CD14-positive monocyte (primary cell): ENCODE data around the gene TMEM128. TPM values are rescaled to one million over a fixed set of nuclear protein-coding genes. Genes with fewer than 3 reads are reported as not detected.

Experiments used
- DNase-seq, 3 donors: peaks; one replicate each; pipeline ENCODE4 v3.0.0-alpha.2; 2011 to 2022
- H2AFZ ChIP-seq: 2 replicates; pipeline ENCODE4 v1.6.0; 2012; ENCODE audit warnings: mild to moderate bottlenecking, low read depth, low read length, inconsistent platforms; ENCODE audit not compliant: insufficient read depth, poor library complexity, severe bottlenecking
- H3K27ac ChIP-seq, 2 donors: 1 replicate in 1 of 2; 2 replicates in 1 of 2; pipeline ENCODE4 v1.5.1; 2012 to 2013; ENCODE audit warnings: low read length in 2 of 2, control low read depth in 1 of 2, inconsistent platforms in 1 of 2, low read depth in 1 of 2, mild to moderate bottlenecking in 1 of 2
- H3K27me3 ChIP-seq, 2 donors: one replicate each; pipeline versions ENCODE4 v1.6.0 to v1.6.1; 2011 to 2013; ENCODE audit warnings: low read length in 2 of 2; ENCODE audit not compliant: control insufficient read depth in 2 of 2, insufficient read depth in 2 of 2
- H3K36me3 ChIP-seq, 2 donors: replicated peaks in 1 of 2; 1 replicate in 1 of 2; 2 replicates in 1 of 2; pipeline versions ENCODE4 v1.5.1 to v1.6.1; 2012 to 2013; ENCODE audit warnings: low read length in 2 of 2, control low read depth in 1 of 2, inconsistent platforms in 1 of 2, mild to moderate bottlenecking in 1 of 2; ENCODE audit not compliant: insufficient read depth in 2 of 2, control insufficient read depth in 1 of 2
- H3K4me1 ChIP-seq, 2 donors: 1 replicate in 1 of 2; 2 replicates in 1 of 2; pipeline versions ENCODE4 v1.5.1 to v1.6.1; 2012 to 2013; ENCODE audit warnings: low read length in 2 of 2, control low read depth in 1 of 2, inconsistent platforms in 1 of 2, mild to moderate bottlenecking in 1 of 2, moderate library complexity in 1 of 2; ENCODE audit not compliant: insufficient read depth in 2 of 2, control insufficient read depth in 1 of 2
- H3K4me2 ChIP-seq: replicated peaks from 2 replicates; pipeline ENCODE3; 2012; ENCODE audit warnings: low read length, moderate library complexity, mild to moderate bottlenecking; ENCODE audit not compliant: poor library complexity, severe bottlenecking; ENCODE audit errors: extremely low read depth
- H3K4me3 ChIP-seq, 3 experiments: fragments of 200-600 bp in 1 of 3; sonication (generic) in 1 of 3; replicated peaks in 1 of 3; 1 replicate in 2 of 3; 2 replicates in 1 of 3; pipeline ENCODE4 v1.5.1; 2011 to 2013; ENCODE audit warnings: low read length in 3 of 3, mild to moderate bottlenecking in 3 of 3, control low read depth in 2 of 3, low read depth in 2 of 3, inconsistent platforms in 1 of 3, moderate library complexity in 1 of 3
- H3K79me2 ChIP-seq: 2 replicates; pipeline ENCODE4 v1.6.0; 2012; ENCODE audit warnings: mild to moderate bottlenecking, control low read depth, inconsistent platforms, low read length, moderate library complexity; ENCODE audit not compliant: insufficient read depth
- H3K9ac ChIP-seq: 2 replicates; pipeline ENCODE4 v1.6.0; 2017; ENCODE audit warnings: low read length, mild to moderate bottlenecking; ENCODE audit not compliant: insufficient read depth, poor library complexity, severe bottlenecking
- H3K9me3 ChIP-seq, 2 donors: replicated peaks in 1 of 2; 1 replicate in 1 of 2; 2 replicates in 1 of 2; pipeline versions ENCODE4 v1.5.1 to v1.6.1; 2012 to 2013; ENCODE audit warnings: low read length in 2 of 2, control low read depth in 1 of 2; ENCODE audit not compliant: control insufficient read depth in 1 of 2, insufficient read depth in 1 of 2
- H4K20me1 ChIP-seq: 2 replicates; pipeline ENCODE4 v1.6.0; 2012; ENCODE audit warnings: mild to moderate bottlenecking, low read length, control low read depth, moderate library complexity; ENCODE audit not compliant: insufficient read depth
- H3K27ac Mint-ChIP-seq, 7 donors: one replicate each; pipeline ENCODE4 v1.8.0; 2020; ENCODE audit warnings: mild to moderate bottlenecking in 7 of 7, mixed read lengths in 7 of 7, moderate library complexity in 6 of 7, inconsistent platforms in 2 of 7
- H3K27me3 Mint-ChIP-seq, 3 donors: one replicate each; pipeline ENCODE4 v1.8.0; 2021 to 2022; ENCODE audit warnings: low read depth in 3 of 3, mild to moderate bottlenecking in 3 of 3, mixed read lengths in 3 of 3, moderate library complexity in 3 of 3, inconsistent platforms in 1 of 3
- H3K36me3 Mint-ChIP-seq, 2 donors: one replicate each; pipeline ENCODE4 v1.8.0; 2020; ENCODE audit warnings: mixed read lengths in 2 of 2, inconsistent platforms in 1 of 2, mild to moderate bottlenecking in 1 of 2
- H3K4me1 Mint-ChIP-seq: one replicate; pipeline ENCODE4 v1.8.0; 2020; ENCODE audit warnings: mild to moderate bottlenecking, mixed read lengths
- H3K4me3 Mint-ChIP-seq, 2 donors: one replicate each; pipeline ENCODE4 v1.8.0; 2020; ENCODE audit warnings: mild to moderate bottlenecking in 2 of 2, mixed read lengths in 2 of 2, moderate library complexity in 1 of 2
- H3K9me3 Mint-ChIP-seq, 7 donors: one replicate each; pipeline ENCODE4 v1.8.0; 2020 to 2022; ENCODE audit warnings: mixed read lengths in 7 of 7, mild to moderate bottlenecking in 6 of 7, moderate library complexity in 6 of 7, inconsistent platforms in 2 of 7
- WGBS: methylation state at CpG from one replicate; pipeline ENCODE4 v1.1.5; 2013; ENCODE audit warnings: missing lambda C conversion rate; ENCODE audit not compliant: insufficient coverage; 5-methylcytosine and 5-hydroxymethylcytosine counted together
- intact Hi-C, 2 donors: fragments of 100-400 bp; cut with micrococcal nuclease; formaldehyde crosslinking; loops; one replicate each; pipeline versions ENCODE4 v1.15.0 to v1.15.1; 2023
- polyA plus RNA-seq, 3 donors: library from polyadenylated mRNA; depleted of rRNA in 1 of 3; unstranded in 2 of 3; stranded (reverse) in 1 of 3; fragments of 300-500 nt in 2 of 3; fragments of >200 nt in 1 of 3; fragmentation: Illumina TruSeq in 2 of 3; gene quantifications; 1 replicate in 2 of 3; 2 replicates in 1 of 3; pipeline ENCODE4 v1.2.3, GENCODE V29; 2012 to 2021
- TF ChIP-seq, protein P1 (sequence below): fragments of 200-600 bp; IDR thresholded peaks from one replicate; pipeline ENCODE4 v1.8.0; 2022; ENCODE audit warnings: antibody characterized with exemption, mild to moderate bottlenecking

Gene TMEM128
- polyA plus RNA-seq, 3 donors, result 11.4 to 35.1 (median 29.7) TPM

DNA sequence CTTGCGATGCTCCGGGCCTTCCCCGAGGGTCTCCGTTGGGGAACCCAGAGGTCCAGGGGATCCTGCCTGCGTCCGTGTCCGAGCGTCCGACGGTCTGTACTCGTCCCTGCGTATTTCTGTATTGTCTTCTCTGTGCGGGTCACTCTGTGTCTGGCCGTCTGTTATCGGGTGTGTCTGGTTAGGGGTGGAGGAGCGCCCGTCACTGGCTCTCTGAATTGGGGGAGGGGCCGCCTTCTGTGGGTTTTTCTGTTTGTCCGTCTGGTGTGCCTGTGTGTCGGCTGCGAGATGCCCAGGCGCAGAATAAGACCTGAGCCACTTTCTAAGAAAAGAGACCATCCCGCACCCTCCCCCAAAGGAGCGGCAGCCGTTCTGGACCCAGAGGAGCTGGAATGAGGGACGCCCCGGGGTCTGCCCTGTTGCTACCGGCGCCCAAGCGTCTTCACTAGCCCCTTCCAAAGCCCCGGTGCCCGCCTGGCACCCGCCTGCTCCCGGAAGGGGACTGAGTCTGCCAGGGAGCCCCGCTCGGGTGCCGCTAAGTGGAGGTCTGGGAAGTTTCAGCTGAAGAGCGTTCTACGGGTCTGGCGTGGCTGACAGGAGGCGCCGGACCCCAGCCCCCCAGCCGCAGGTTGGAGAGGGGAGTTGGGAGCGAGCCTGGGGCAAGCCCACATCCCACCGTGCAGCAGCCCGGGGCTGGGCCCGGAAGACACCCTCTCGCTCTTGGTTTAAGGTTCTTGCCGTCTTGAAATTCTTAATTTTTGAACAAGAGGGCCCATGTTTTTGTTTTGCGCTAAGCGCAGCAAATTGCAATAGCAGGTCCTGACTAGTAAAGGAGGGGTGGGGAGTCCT is 20.3 kb downstream of the TMEM128 start:
- Histone ChIP-seq H3K79me2 (no peaks in the 10 kb centered on the region), H3K36me3 (no peaks in the 10 kb centered on the region), H2AFZ (no peak overlapping the region), H3K27ac (no peak overlapping the region), H3K4me1 (no peaks in the 10 kb centered on the region), H4K20me1 (no peaks in the 10 kb centered on the region), H3K27me3 (peaks cover 22 to 43% of the 10 kb centered on the region in 2 donors), H3K4me2 (no peak overlapping the region), H3K9me3 (peaks cover 2 to 4% of the 10 kb centered on the region in 2 donors), H3K9ac (no peak overlapping the region), H3K4me3 (no peak overlapping the region)
- Mint-ChIP-seq H3K9me3 (peaks cover 8 to 33% (median 17%) of the 10 kb centered on the region in 7 donors), H3K4me3 (peak overlapping the region in 1 of 2 donors; percentile 66), H3K36me3 (peaks cover 0 to 7% of the 10 kb centered on the region in 2 donors), H3K27ac (peak overlapping the region in 1 of 7 donors; percentile 63), H3K4me1 (no peaks in the 10 kb centered on the region), H3K27me3 (peaks cover 60 to 76% (median 66%) of the 10 kb centered on the region in 3 donors)
- no peak for DNase-seq
- WGBS, result 8% methylated on average over 37 of the region's 51 CpGs
- intact Hi-C loops, result no loop called here
- TF ChIP-seq, protein P1, sequence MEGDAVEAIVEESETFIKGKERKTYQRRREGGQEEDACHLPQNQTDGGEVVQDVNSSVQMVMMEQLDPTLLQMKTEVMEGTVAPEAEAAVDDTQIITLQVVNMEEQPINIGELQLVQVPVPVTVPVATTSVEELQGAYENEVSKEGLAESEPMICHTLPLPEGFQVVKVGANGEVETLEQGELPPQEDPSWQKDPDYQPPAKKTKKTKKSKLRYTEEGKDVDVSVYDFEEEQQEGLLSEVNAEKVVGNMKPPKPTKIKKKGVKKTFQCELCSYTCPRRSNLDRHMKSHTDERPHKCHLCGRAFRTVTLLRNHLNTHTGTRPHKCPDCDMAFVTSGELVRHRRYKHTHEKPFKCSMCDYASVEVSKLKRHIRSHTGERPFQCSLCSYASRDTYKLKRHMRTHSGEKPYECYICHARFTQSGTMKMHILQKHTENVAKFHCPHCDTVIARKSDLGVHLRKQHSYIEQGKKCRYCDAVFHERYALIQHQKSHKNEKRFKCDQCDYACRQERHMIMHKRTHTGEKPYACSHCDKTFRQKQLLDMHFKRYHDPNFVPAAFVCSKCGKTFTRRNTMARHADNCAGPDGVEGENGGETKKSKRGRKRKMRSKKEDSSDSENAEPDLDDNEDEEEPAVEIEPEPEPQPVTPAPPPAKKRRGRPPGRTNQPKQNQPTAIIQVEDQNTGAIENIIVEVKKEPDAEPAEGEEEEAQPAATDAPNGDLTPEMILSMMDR, result no peak

GRCh38 chr4:4226606-4227438 is 21.2 kb downstream of the TMEM128 start, which contains the start of gene OTOP1:
Gene OTOP1 (minus strand): TSS chr4:4226929. CDS start chr4:4226864, 65 bp downstream.
- WGBS, result 16% methylated on average over 78 of the region's 82 CpGs
- Histone ChIP-seq H2AFZ (no peak within 1 kb of the TSS), H3K36me3 (no peaks in the 10 kb centered on the region), H3K79me2 (no peaks in the 10 kb centered on the region), H3K4me3 (no peak within 1 kb of the TSS), H3K4me1 (no peaks in the 10 kb centered on the region), H3K27me3 (peaks cover 22 to 48% of the 10 kb centered on the region in 2 donors), H3K27ac (no peak within 1 kb of the TSS), H3K4me2 (no peak within 1 kb of the TSS), H4K20me1 (no peaks in the 10 kb centered on the region), H3K9me3 (peaks cover 0 to 4% of the 10 kb centered on the region in 2 donors), H3K9ac (no peak within 1 kb of the TSS)
- Mint-ChIP-seq H3K27me3 (peaks cover 62 to 80% (median 73%) of the 10 kb centered on the region in 3 donors), H3K27ac (peak within 1 kb of the TSS in 1 of 7 donors; percentile 63), H3K36me3 (peaks cover 0 to 7% of the 10 kb centered on the region in 2 donors), H3K4me1 (no peaks in the 10 kb centered on the region), H3K9me3 (peaks cover 7 to 26% (median 15%) of the 10 kb centered on the region in 7 donors), H3K4me3 (peak within 1 kb of the TSS in 1 of 2 donors; percentile 82)
- intact Hi-C loops, result no loop called here
- TF ChIP-seq, protein P1, result no peak
- DNase-seq, result no peak
